ENCODE data around the gene DDA1.

Gene DDA1

DNA sequence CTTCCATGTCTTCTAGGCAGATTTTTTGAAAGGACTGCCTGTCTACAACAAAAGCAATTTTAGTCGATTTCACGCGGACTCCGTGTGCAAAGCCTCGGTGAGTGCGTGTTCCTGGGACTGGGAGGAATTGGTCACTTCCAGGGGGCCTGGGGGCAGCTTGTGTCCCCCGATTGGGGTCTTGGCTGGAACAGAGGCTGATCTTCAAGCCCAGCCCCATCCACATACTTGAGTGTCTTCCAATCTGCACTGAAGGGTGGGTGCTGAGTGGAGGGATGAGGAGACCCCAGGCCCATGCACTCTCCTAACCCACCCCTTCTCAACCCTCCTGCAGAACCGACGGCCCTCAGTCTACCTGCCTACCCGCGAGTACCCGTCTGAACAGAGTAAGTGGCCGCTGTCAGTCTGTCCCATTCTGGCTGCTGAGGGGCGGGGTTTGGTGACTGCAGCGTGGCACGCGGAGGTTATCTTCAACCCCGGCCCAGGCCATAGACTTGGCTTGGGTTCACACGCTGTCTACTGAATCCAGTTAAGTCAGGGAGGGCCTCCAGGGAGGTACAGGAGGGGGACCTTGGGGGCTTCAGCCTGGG lies 4.7 kb downstream of the DDA1 start:
- no peak for DNase-seq (ENCODE audit: low read depth)
- TF ChIP-seq, protein P1, sequence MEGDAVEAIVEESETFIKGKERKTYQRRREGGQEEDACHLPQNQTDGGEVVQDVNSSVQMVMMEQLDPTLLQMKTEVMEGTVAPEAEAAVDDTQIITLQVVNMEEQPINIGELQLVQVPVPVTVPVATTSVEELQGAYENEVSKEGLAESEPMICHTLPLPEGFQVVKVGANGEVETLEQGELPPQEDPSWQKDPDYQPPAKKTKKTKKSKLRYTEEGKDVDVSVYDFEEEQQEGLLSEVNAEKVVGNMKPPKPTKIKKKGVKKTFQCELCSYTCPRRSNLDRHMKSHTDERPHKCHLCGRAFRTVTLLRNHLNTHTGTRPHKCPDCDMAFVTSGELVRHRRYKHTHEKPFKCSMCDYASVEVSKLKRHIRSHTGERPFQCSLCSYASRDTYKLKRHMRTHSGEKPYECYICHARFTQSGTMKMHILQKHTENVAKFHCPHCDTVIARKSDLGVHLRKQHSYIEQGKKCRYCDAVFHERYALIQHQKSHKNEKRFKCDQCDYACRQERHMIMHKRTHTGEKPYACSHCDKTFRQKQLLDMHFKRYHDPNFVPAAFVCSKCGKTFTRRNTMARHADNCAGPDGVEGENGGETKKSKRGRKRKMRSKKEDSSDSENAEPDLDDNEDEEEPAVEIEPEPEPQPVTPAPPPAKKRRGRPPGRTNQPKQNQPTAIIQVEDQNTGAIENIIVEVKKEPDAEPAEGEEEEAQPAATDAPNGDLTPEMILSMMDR (conservative IDR thresholded peaks at IDR 0.05; ENCODE audit: low read depth, low read length) = no peak

DNA sequence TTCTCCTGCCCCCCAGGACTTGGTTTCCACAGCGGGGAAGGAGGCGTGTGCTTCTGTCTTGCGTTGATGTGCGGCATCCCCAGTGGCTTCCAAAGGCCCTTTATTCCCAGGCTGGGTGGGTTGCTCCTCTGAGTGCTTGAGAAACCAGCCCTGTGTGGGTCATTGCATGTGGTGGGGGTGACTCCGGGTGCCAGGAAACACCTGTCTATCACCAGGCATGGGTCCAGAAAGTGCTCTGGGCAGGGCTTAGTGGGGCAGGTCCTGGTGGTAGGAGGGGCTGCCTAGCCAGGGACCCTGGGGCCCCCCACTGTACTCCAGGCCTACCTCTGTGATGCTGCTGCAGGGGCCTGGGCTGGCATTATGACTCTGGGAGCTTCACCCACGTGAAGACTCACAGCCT lies 9.6 kb downstream of the DDA1 start:
- TF ChIP-seq, protein P1 (conservative IDR thresholded peaks at IDR 0.05; ENCODE audit: low read depth, low read length) = no peak
- no peak for DNase-seq (ENCODE audit: low read depth)

More for the DNA sequence above, 4.7 kb downstream of the DDA1 start:
- H3K4me3 ChIP-seq (ENCODE audit: low read depth, low read length) = no peak overlapping the region

DNA sequence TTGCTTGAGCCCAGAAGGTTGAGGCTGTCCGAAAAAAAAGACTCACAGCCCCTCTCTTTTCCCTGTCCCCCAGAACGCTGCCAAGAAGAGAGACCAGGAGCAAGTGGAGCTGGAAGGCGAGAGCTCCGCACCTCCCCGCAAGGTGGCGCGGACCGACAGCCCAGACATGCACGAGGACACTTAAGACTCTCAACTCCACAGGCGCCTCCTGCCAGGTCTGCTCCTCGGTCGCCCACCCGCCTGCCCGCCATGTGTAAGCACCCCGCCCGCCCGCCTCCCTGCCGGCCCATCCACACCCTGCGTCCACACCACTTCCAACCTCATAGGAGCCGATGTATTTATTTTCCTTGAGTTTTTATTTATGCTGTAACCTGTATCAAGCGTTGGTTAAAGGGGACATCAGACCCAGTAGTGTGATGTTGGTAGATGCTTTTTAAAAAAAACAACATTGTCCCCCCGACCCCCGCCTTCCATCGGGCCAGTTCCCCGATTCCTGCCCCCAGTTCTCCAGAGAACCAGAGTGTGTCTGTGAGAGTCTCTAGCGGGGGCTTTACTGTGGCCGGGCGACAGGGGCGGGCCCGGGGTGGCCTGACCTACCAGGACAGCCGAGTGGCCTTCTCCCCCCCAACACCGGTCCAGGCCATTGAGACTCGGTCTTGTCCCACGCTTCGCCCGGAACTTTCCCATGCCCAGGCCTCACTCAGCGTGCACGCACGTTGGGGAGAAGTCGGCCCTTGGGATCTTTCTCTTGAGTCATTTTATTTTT lies 10.3 kb downstream of the DDA1 start:
- DNase-seq (ENCODE audit: low read depth) = no peak
- TF ChIP-seq, protein P1 (conservative IDR thresholded peaks at IDR 0.05; ENCODE audit: low read depth, low read length) = no peak
- H3K4me3 ChIP-seq (ENCODE audit: low read depth, low read length) = no peak overlapping the region

More for the DNA sequence above, 9.6 kb downstream of the DDA1 start:
- H3K4me3 ChIP-seq (ENCODE audit: low read depth, low read length) = no peak overlapping the region

DNA sequence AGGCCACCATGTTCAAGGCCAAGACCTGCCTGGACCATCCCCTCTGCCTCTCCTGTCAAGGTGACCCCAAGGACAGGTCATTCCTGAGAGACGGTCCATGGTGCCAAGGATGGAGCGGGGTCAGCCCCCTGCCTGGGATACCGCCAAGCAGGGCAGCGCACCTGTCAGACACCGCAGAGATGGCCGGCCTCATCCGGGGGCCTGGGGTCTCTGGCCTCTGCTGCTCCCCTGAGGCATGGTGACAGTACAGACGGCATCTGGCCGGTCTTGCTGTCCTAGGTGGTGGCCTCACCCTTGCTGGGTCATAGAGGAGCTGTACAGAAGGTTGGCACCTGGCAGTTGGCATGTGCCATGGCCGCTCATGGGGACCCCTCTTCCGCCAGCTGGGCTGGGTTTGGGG lies 11.1 kb downstream of the DDA1 start:
- no peak for DNase-seq (ENCODE audit: low read depth)
- no peak overlapping the region for H3K4me3 ChIP-seq (ENCODE audit: low read depth, low read length)
- TF ChIP-seq, protein P1 (conservative IDR thresholded peaks at IDR 0.05; ENCODE audit: low read depth, low read length) = no peak

DNA sequence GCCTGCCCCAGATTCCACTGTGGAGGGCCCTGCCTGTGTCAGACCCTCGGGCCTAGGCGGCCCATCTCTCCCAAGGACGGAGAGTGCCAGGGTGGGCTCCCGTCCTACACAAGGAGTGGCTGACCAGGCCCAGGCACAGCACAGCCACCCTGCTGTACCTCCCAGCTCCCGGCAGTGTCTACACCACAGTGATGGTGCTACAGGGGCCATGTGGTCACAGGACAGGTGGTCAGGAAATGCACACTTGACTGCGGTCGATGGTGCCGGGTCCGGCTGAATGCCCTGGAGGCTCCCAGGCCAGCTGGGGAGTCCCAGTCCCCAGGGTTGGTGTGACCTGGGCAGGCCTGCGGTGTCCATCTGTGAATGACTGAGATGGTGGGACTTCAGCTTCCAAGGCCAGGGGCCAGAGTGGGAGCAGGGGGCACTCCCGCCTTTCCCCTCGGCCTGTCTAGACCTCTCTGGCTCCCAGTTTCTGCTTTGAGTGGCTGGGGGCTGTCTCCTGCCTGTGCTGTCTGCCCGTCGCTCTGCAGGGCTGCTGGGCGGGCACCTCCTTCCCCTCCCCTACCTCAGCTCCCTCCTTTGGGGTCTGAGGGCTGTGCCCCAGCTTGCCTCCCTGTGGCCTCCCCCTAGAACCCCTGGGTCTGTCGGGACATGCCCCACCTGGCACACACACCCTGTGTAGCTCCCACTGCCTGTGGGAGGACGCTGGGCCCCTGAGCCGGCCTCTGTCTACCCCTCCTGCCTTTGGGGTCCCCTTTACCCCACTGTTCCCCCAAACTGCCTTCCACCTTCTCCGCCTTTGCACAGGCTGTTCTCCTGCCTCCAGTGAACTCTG lies 12.5 kb downstream of the DDA1 start:
- no peak overlapping the region for H3K4me3 ChIP-seq (ENCODE audit: low read depth, low read length)
- DNase-seq (ENCODE audit: low read depth) = no peak
- TF ChIP-seq, protein P1 (conservative IDR thresholded peaks at IDR 0.05; ENCODE audit: low read depth, low read length) = no peak

DNA sequence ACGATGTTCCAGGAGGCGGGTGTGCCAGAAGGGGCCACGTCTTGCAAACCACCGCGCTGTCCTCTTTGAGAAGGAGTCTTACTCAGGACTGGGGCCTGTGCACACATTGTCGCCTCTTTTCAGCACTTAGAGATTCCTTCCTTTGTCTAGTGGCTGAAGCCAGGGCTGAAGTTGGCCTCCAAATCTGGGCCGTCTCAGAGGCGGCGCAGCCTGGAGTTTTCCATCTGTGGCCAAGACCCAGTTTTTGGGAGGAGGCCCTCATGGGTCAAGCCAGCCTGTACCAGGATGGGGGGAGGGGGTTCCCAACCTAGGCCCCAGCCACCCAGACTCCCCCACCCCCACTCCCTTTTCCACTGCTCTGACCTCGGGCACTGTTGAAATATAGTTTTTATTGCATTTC lies 13.5 kb downstream of the DDA1 start:
- DNase-seq (ENCODE audit: low read depth) = no peak
- TF ChIP-seq, protein P1 (conservative IDR thresholded peaks at IDR 0.05; ENCODE audit: low read depth, low read length) = no peak
- H3K4me3 ChIP-seq (ENCODE audit: low read depth, low read length) = no peak overlapping the region

All from choroid plexus epithelial cell (primary cell).